ENCODE data around the gene RBM5.

DNA sequence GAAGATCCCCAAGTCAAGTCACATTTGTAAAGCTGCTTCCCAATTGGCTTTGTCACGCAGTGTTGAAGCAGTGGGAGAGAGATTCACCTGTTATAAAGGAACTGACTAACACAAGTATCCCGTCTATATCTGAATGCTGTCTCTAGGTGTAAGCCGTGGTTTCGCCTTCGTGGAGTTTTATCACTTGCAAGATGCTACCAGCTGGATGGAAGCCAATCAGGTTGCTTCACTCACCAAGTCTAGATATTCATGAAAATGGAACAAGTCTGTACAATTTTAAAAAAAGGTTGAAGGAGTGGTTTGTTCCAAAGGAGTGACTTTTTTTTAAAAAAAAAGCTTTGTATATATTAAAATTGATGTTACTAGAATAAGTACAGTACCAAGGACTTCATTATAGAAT, 11.7 kb downstream of the RBM5 start:
- no peak for TF ChIP-seq EZH2 (IDR thresholded peaks at IDR 0.05; ENCODE audit: borderline replicate concordance, insufficient read depth, low read depth, low read length, poor library complexity, severe bottlenecking)
- TF ChIP-seq, protein P1, sequence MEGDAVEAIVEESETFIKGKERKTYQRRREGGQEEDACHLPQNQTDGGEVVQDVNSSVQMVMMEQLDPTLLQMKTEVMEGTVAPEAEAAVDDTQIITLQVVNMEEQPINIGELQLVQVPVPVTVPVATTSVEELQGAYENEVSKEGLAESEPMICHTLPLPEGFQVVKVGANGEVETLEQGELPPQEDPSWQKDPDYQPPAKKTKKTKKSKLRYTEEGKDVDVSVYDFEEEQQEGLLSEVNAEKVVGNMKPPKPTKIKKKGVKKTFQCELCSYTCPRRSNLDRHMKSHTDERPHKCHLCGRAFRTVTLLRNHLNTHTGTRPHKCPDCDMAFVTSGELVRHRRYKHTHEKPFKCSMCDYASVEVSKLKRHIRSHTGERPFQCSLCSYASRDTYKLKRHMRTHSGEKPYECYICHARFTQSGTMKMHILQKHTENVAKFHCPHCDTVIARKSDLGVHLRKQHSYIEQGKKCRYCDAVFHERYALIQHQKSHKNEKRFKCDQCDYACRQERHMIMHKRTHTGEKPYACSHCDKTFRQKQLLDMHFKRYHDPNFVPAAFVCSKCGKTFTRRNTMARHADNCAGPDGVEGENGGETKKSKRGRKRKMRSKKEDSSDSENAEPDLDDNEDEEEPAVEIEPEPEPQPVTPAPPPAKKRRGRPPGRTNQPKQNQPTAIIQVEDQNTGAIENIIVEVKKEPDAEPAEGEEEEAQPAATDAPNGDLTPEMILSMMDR (IDR thresholded peaks at IDR 0.05): no peak

Measured in B cell (primary cell).